HL-60 (cell line): ENCODE measurements around the gene ZNF219.

Source experiments
- CTCF ChIP-seq: IDR thresholded peaks from one replicate; pipeline ENCODE4 v1.5.1; 2011; ENCODE audit warnings: low read length, control low read depth, inconsistent platforms; ENCODE audit not compliant: insufficient read depth
- POLR2AphosphoS5 ChIP-seq: IDR thresholded peaks from 2 replicates; pipeline ENCODE4 v1.6.1; 2012; ENCODE audit warnings: low read depth
- REST ChIP-seq: IDR thresholded peaks from 2 replicates; pipeline ENCODE4 v1.6.1; 2012; ENCODE audit warnings: low read depth; ENCODE audit not compliant: insufficient replicate concordance

DNA sequence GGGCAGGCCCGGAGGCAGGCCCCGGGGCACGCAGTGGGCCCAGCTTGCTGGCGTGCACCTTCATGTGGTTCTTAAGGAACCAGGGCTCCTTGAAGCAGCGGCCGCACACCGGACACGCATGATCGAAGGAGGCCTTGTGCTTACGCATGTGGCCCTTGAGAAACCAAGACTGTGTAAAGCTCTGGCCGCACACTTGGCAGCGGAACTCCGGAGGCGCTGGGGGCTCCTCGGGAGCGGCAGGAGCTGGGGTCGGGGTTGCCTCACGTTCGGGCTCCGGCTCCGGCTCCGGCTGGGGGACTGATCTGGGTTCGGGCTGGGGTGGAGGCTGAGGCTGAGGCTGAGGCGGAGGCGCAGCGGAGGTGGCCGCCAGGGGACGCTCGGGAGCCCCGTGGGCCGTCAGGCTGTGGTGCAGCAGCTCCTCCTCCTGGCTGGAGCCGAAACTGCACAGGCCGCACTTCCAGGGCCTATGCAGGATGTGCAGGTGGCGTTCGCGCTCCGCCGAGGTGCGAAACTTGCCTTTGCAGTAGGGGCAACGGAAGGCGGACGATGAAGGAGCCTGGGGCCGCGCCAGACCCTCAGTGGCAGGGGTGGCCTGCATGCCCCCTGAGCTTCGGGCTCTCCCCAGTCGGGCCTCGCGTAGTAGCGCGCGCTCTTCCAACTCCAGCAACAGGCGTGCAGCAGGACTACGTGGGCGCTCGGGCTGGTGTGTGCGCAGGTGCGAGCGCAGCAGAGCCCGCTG lies 6.0 kb downstream of the ZNF219 start:
- TF ChIP-seq CTCF (peak; percentile 100), REST (no peak), POLR2AphosphoS5 (peak; percentile 58; the same call in 1 of the 2 replicates)
